ENCODE data around the gene ABTB1. TPM values are rescaled to one million over a fixed set of nuclear protein-coding genes. Genes with fewer than 3 reads are reported as not detected.

Gene ABTB1
- total RNA-seq, 1 experiment from 2014 or later: 6.9 TPM

- no peaks in the 10 kb centered on the region for H3K9me3 ChIP-seq (ENCODE audit: control insufficient read depth, insufficient read depth, low read depth, low read length)
- in situ Hi-C loops (cut with HindIII; ENCODE audit: low pct_unique_long_range_greater_than_20kb, low sequenced_read_pairs) (no loop called here), intact Hi-C loops (cut with micrococcal nuclease; ENCODE audit: unreplicated experiment) (no loop called here)
- ChIA-PET CTCF (interaction anchor here (0.7 kb wide), 1 partner anchor 629 kb away, joined by 4 read pairs; no protein-coding TSS in a partner anchor), POLR2A (no interaction called here)
- no peak overlapping the region for H3K27ac ChIP-seq (ENCODE audit: low read length)
- DNase-seq (ENCODE audit: low read depth, low spot score): no peak
- no peak for ATAC-seq
- TF ChIP-seq REST (IDR thresholded peaks at IDR 0.05; ENCODE audit: insufficient read depth in 1 of 2, low read depth in 2 of 2, low read length in 1 of 2) (no peak), CTCF (IDR thresholded peaks at IDR 0.05) (no peak), POLR2AphosphoS5 (IDR thresholded peaks at IDR 0.05; ENCODE audit: low read depth, low read length) (no peak), TCF7L2 (IDR thresholded peaks at IDR 0.05; ENCODE audit: low read depth, low read length) (no peak), SIN3A (IDR thresholded peaks at IDR 0.05; ENCODE audit: borderline replicate concordance, insufficient read depth, low read depth, low read length) (no peak)
- BruUV-seq (replicated peaks): no TSS peak
- no peak overlapping the region for H3K4me3 ChIP-seq (ENCODE audit: low read depth in 2 of 2, low read length in 2 of 2)
- peaks cover 5% of the 10 kb centered on the region; the same call in 1 of the 2 replicates for H3K27me3 ChIP-seq (ENCODE audit: control insufficient read depth, insufficient read depth, low read length)
- H3K4me1 ChIP-seq (ENCODE audit: control insufficient read depth, insufficient read depth, low read length): no peaks in the 10 kb centered on the region
- H3K36me3 ChIP-seq (ENCODE audit: control insufficient read depth, insufficient read depth, low read length): no peaks in the 10 kb centered on the region
These were observed 39.1 kb downstream of the ABTB1 start for GRCh38 chr3:127711896-127712295.

GRCh38 chr3:127712461-127712860 lies 39.7 kb downstream of the ABTB1 start:
- DNase-seq (ENCODE audit: low read depth, low spot score) (no peak), ATAC-seq (no peak)
- Histone ChIP-seq H3K27ac (ENCODE audit: low read length) (no peak overlapping the region), H3K36me3 (ENCODE audit: control insufficient read depth, insufficient read depth, low read length) (no peaks in the 10 kb centered on the region), H3K27me3 (ENCODE audit: control insufficient read depth, insufficient read depth, low read length) (peaks cover 5% of the 10 kb centered on the region; the same call in 1 of the 2 replicates), H3K4me1 (ENCODE audit: control insufficient read depth, insufficient read depth, low read length) (no peaks in the 10 kb centered on the region), H3K4me3 (ENCODE audit: low read depth in 2 of 2, low read length in 2 of 2) (no peak overlapping the region), H3K9me3 (ENCODE audit: control insufficient read depth, insufficient read depth, low read depth, low read length) (no peaks in the 10 kb centered on the region)
- ChIA-PET CTCF (no interaction called here), POLR2A (no interaction called here)
- no TSS peak for BruUV-seq (replicated peaks)
- in situ Hi-C loops (cut with HindIII; ENCODE audit: low pct_unique_long_range_greater_than_20kb, low sequenced_read_pairs) (no loop called here), intact Hi-C loops (cut with micrococcal nuclease; ENCODE audit: unreplicated experiment) (no loop called here)
- TF ChIP-seq POLR2AphosphoS5 (IDR thresholded peaks at IDR 0.05; ENCODE audit: low read depth, low read length) (no peak), REST (IDR thresholded peaks at IDR 0.05; ENCODE audit: insufficient read depth in 1 of 2, low read depth in 2 of 2, low read length in 1 of 2) (no peak), SIN3A (IDR thresholded peaks at IDR 0.05; ENCODE audit: borderline replicate concordance, insufficient read depth, low read depth, low read length) (no peak), CTCF (IDR thresholded peaks at IDR 0.05) (no peak), TCF7L2 (IDR thresholded peaks at IDR 0.05; ENCODE audit: low read depth, low read length) (no peak)

All from Panc1 (cell line).